ENCODE results near the gene DDX11. TPM values are rescaled to one million over a fixed set of nuclear protein-coding genes. Genes with fewer than 3 reads are reported as not detected.
"Not testable (repeated sequence)": the region's sequence is repeated elsewhere in the genome, so short reads cannot be mapped to it uniquely, and the experiment has no call there.

Gene DDX11
- total RNA-seq, 1 experiment from 2014 or later, result 191 TPM

GRCh38 chr12:31104220-31104619 is 30.6 kb downstream of the DDX11 start:
- Histone ChIP-seq H3K27ac (peak overlapping the region; percentile 86), H3K4me2 (peak overlapping the region; percentile 65), H3K4me1 (replicated peaks; ENCODE audit: insufficient read depth) (peaks cover 11% of the 10 kb centered on the region)
- H3K9me2 ChIP-seq (ENCODE audit: insufficient read depth); H3K4me3 ChIP-seq; H3K79me2 ChIP-seq (ENCODE audit: low read depth); H4K20me1 ChIP-seq (ENCODE audit: insufficient read depth); H3K9me3 ChIP-seq (ENCODE audit: insufficient read depth, low read depth); H3K36me3 ChIP-seq (ENCODE audit: low read depth); POLR2A ChIA-PET (ENCODE audit: unreplicated experiment); H3K27me3 ChIP-seq (ENCODE audit: insufficient read depth, low read depth); H3F3A ChIP-seq (ENCODE audit: insufficient read depth, low read depth); intact Hi-C loops (cut with micrococcal nuclease; ENCODE audit: unreplicated experiment); H2AFZ ChIP-seq: not testable (repeated sequence)
- CTCF ChIA-PET, result interaction anchor here (0.9 kb wide), 1 partner anchor 13 kb away, joined by 4 read pairs; no protein-coding TSS in a partner anchor
- BruUV-seq (replicated peaks), result TSS peak; percentile 38
- peak in 1 of 2 experiments; percentile 72 for DNase-seq

DNA sequence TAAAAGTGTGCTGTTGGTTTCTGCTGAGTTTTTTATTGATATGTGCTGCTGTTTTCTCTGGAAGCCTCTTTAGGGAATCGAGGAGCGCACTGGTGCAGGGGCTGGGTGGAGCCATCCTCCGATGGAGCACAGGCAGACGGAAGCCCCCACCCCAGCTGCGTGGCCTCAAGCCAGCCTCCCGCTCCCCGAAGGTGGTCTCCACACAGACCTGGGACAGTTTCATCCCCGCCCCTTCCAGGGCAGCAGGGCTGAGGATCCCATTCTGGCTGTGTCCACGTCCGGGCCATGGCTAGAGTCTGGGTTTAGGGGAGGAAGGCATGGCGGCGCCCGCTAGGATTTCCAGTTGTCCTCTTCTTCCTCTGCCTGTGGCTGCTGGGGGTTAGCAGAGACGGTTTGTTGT is 31.1 kb downstream of the DDX11 start:
- POLR2A ChIA-PET (ENCODE audit: unreplicated experiment); H3F3A ChIP-seq (ENCODE audit: insufficient read depth, low read depth); H2AFZ ChIP-seq; intact Hi-C loops (cut with micrococcal nuclease; ENCODE audit: unreplicated experiment); H3K27me3 ChIP-seq (ENCODE audit: insufficient read depth, low read depth); H3K36me3 ChIP-seq (ENCODE audit: low read depth); H3K9me2 ChIP-seq (ENCODE audit: insufficient read depth); BruUV-seq (replicated peaks); H3K9me3 ChIP-seq (ENCODE audit: insufficient read depth, low read depth); H3K79me2 ChIP-seq (ENCODE audit: low read depth); DNase-seq; H3K4me3 ChIP-seq; H4K20me1 ChIP-seq (ENCODE audit: insufficient read depth): not testable (repeated sequence)
- Histone ChIP-seq H3K4me2 (0 out of 2 replicates have a peak overlapping the region, but pooled peaks have one; percentile 65), H3K27ac (0 out of 2 replicates have a peak overlapping the region, but pooled peaks have one; percentile 19), H3K4me1 (replicated peaks; ENCODE audit: insufficient read depth) (peaks cover 11% of the 10 kb centered on the region)
- CTCF ChIA-PET, result interaction anchor here (0.9 kb wide), 1 partner anchor 13 kb away, joined by 4 read pairs; no protein-coding TSS in a partner anchor

DNA sequence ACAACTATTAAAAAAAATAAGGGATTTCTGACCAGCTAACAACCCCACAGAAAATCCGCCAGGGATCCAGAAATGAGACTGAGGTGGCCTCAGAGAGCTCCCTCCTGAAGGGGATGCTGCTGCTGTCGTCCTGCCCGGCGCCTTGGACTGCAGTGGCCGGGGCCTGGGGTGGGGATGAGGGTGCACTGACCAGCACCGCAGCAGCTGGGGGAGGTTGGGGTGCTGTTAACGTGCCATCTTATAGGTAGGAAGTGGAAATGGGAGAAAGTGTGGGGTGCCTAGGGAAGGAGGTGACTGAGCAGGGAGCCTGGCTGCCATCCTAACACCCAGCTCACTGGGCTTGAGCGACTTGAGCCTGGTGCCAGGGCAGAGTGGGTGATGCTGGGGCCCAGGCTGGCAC is 32.0 kb downstream of the DDX11 start:
- no peak overlapping the region for H2AFZ ChIP-seq
- H3K27ac ChIP-seq, result no peak overlapping the region
- no peaks in the 10 kb centered on the region for H4K20me1 ChIP-seq (ENCODE audit: insufficient read depth)
- BruUV-seq (replicated peaks), result no TSS peak
- H3K27me3 ChIP-seq (ENCODE audit: insufficient read depth, low read depth), result no peaks in the 10 kb centered on the region
- POLR2A ChIA-PET (ENCODE audit: unreplicated experiment), result no interaction called here
- no peaks in the 10 kb centered on the region for H3K79me2 ChIP-seq (ENCODE audit: low read depth)
- H3K4me1 ChIP-seq (replicated peaks; ENCODE audit: insufficient read depth), result peaks cover 11% of the 10 kb centered on the region
- H3K4me2 ChIP-seq, result no peak overlapping the region
- H3K4me3 ChIP-seq, result no peak overlapping the region
- no peaks in the 10 kb centered on the region for H3K36me3 ChIP-seq (ENCODE audit: low read depth)
- H3F3A ChIP-seq (ENCODE audit: insufficient read depth, low read depth), result no peaks in the 10 kb centered on the region
- CTCF ChIA-PET, result no interaction called here
- intact Hi-C loops (cut with micrococcal nuclease; ENCODE audit: unreplicated experiment), result no loop called here
- no peak for DNase-seq
- no peaks in the 10 kb centered on the region for H3K9me2 ChIP-seq (ENCODE audit: insufficient read depth)
- TF ChIP-seq, protein P1, sequence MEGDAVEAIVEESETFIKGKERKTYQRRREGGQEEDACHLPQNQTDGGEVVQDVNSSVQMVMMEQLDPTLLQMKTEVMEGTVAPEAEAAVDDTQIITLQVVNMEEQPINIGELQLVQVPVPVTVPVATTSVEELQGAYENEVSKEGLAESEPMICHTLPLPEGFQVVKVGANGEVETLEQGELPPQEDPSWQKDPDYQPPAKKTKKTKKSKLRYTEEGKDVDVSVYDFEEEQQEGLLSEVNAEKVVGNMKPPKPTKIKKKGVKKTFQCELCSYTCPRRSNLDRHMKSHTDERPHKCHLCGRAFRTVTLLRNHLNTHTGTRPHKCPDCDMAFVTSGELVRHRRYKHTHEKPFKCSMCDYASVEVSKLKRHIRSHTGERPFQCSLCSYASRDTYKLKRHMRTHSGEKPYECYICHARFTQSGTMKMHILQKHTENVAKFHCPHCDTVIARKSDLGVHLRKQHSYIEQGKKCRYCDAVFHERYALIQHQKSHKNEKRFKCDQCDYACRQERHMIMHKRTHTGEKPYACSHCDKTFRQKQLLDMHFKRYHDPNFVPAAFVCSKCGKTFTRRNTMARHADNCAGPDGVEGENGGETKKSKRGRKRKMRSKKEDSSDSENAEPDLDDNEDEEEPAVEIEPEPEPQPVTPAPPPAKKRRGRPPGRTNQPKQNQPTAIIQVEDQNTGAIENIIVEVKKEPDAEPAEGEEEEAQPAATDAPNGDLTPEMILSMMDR (conservative IDR thresholded peaks at IDR 0.05), result no peak
- TF ChIP-seq EZH2 (IDR thresholded peaks at IDR 0.05; ENCODE audit: low read depth), result no peak
- H3K9me3 ChIP-seq (ENCODE audit: insufficient read depth, low read depth), result no peaks in the 10 kb centered on the region

- Histone ChIP-seq H3K9me3 (ENCODE audit: insufficient read depth, low read depth) (no peaks in the 10 kb centered on the region), H3K4me1 (replicated peaks; ENCODE audit: insufficient read depth) (peaks cover 11% of the 10 kb centered on the region), H2AFZ (no peak overlapping the region), H3K27me3 (ENCODE audit: insufficient read depth, low read depth) (no peaks in the 10 kb centered on the region), H3K27ac (no peak overlapping the region), H4K20me1 (ENCODE audit: insufficient read depth) (no peaks in the 10 kb centered on the region), H3K36me3 (ENCODE audit: low read depth) (no peaks in the 10 kb centered on the region), H3K4me3 (no peak overlapping the region), H3F3A (ENCODE audit: insufficient read depth, low read depth) (no peaks in the 10 kb centered on the region), H3K79me2 (ENCODE audit: low read depth) (no peaks in the 10 kb centered on the region), H3K4me2 (no peak overlapping the region), H3K9me2 (ENCODE audit: insufficient read depth) (no peaks in the 10 kb centered on the region)
- DNase-seq, result no peak
- BruUV-seq (replicated peaks), result no TSS peak
- POLR2A ChIA-PET (ENCODE audit: unreplicated experiment), result interaction anchor here (0.7 kb wide), 1 partner anchor 255 kb away, joined by 5 read pairs; no protein-coding TSS in a partner anchor
- TF ChIP-seq EZH2 (IDR thresholded peaks at IDR 0.05; ENCODE audit: low read depth), result no peak
- TF ChIP-seq, protein P1 (conservative IDR thresholded peaks at IDR 0.05), result no peak
- CTCF ChIA-PET, result no interaction called here
- intact Hi-C loops (cut with micrococcal nuclease; ENCODE audit: unreplicated experiment), result no loop called here
Observed at GRCh38 chr12:31106101-31106803, 32.6 kb downstream of the DDX11 start.

GRCh38 chr12:31109773-31110172 is 36.1 kb downstream of the DDX11 start:
- H2AFZ ChIP-seq; CTCF ChIA-PET; BruUV-seq (replicated peaks); H3K36me3 ChIP-seq (ENCODE audit: low read depth); DNase-seq; H3K9me3 ChIP-seq (ENCODE audit: insufficient read depth, low read depth); H4K20me1 ChIP-seq (ENCODE audit: insufficient read depth); H3K4me1 ChIP-seq (replicated peaks; ENCODE audit: insufficient read depth); POLR2A ChIA-PET (ENCODE audit: unreplicated experiment); H3K27me3 ChIP-seq (ENCODE audit: insufficient read depth, low read depth); H3K4me2 ChIP-seq; intact Hi-C loops (cut with micrococcal nuclease; ENCODE audit: unreplicated experiment); H3K9me2 ChIP-seq (ENCODE audit: insufficient read depth); H3K4me3 ChIP-seq; H3K27ac ChIP-seq; H3K79me2 ChIP-seq (ENCODE audit: low read depth); H3F3A ChIP-seq (ENCODE audit: insufficient read depth, low read depth): not testable (repeated sequence)

DNA sequence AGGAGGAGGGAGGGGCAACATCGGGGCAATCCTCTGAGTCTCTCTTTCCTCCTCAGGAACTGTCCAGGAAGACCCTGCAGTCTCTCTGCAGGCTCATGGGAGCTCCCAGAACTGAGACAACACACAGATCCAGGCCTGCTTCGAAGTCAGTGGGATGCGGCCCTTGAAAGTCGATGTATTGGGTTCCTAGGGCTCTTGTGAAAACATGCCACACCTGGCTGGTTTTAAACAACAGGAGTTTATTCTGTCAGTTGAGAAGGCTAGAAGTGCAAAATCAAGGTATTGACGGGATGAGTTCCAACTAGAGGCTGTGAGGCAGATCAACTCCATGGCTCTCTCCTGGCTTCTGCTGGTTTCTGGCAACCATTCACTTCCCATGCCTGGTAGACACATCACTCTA is 36.6 kb downstream of the DDX11 start:
- H3K27ac ChIP-seq; H3K4me2 ChIP-seq; H3K9me3 ChIP-seq (ENCODE audit: insufficient read depth, low read depth); H4K20me1 ChIP-seq (ENCODE audit: insufficient read depth); H2AFZ ChIP-seq; DNase-seq; H3K4me1 ChIP-seq (replicated peaks; ENCODE audit: insufficient read depth); intact Hi-C loops (cut with micrococcal nuclease; ENCODE audit: unreplicated experiment); H3K27me3 ChIP-seq (ENCODE audit: insufficient read depth, low read depth); BruUV-seq (replicated peaks); H3K4me3 ChIP-seq; H3K36me3 ChIP-seq (ENCODE audit: low read depth); H3K9me2 ChIP-seq (ENCODE audit: insufficient read depth); POLR2A ChIA-PET (ENCODE audit: unreplicated experiment); H3K79me2 ChIP-seq (ENCODE audit: low read depth); H3F3A ChIP-seq (ENCODE audit: insufficient read depth, low read depth); CTCF ChIA-PET: not testable (repeated sequence)
